ENCODE data around the gene EIF4E.

GRCh38 chr4:98939438-98939837, 10.5 kb upstream of the EIF4E start:
- no peak for TF ChIP-seq CTCF (IDR thresholded peaks at IDR 0.05)
- no peak for TF ChIP-seq POLR2A (IDR thresholded peaks at IDR 0.05)
- no peak for TF ChIP-seq POLR2AphosphoS5 (IDR thresholded peaks at IDR 0.05)

Measured in upper lobe of left lung (tissue), 4 donors.